GM23338 (cell line): Measurements from ENCODE around the gene PTGDR2.

Source experiments
- CREB1 ChIP-seq: fragments of 250-450 bp; sonication (Bioruptor Pico); IDR thresholded peaks from 2 replicates; pipeline ENCODE4 v1.5.0; 2020; ENCODE audit warnings: low read depth, mild to moderate bottlenecking, moderate library complexity
- CTCF ChIP-seq, 2 experiments: fragments of 200-600 bp in 1 of 2; sonication (generic) in 1 of 2; conservative IDR thresholded peaks; 2 replicates each; pipeline versions ENCODE4 v1.5.1 to v1.6.1; 2016 to 2017; ENCODE audit warnings: antibody characterized with exemption in 2 of 2, low read depth in 2 of 2, mild to moderate bottlenecking in 2 of 2, moderate library complexity in 1 of 2
- EZH2 ChIP-seq: fragments of 200-600 bp; sonication (generic); IDR thresholded peaks from one replicate; pipeline ENCODE4 v1.8.0; 2017; ENCODE audit warnings: antibody characterized with exemption, mild to moderate bottlenecking, low read depth; ENCODE audit not compliant: unreplicated experiment
- EZH2phosphoT487 ChIP-seq: fragments of 200-600 bp; sonication (generic); IDR thresholded peaks from one replicate; pipeline ENCODE4 v1.8.1; 2018; ENCODE audit warnings: antibody characterized with exemption; ENCODE audit not compliant: unreplicated experiment
- JUNB ChIP-seq: IDR thresholded peaks from one replicate; pipeline ENCODE4 v1.6.1; 2016; ENCODE audit warnings: antibody characterized with exemption; ENCODE audit not compliant: unreplicated experiment
- NANOG ChIP-seq: IDR thresholded peaks from 2 replicates; pipeline ENCODE4 v1.6.1; 2016; ENCODE audit warnings: antibody characterized with exemption, borderline replicate concordance
- POLR2AphosphoS5 ChIP-seq: IDR thresholded peaks from 2 replicates; pipeline ENCODE4 v1.6.1; 2016; ENCODE audit warnings: antibody characterized with exemption, low read depth
- REST ChIP-seq: IDR thresholded peaks from one replicate; pipeline ENCODE4 v1.6.1; 2018; ENCODE audit warnings: antibody characterized with exemption; ENCODE audit not compliant: unreplicated experiment
- STAT1 ChIP-seq: IDR thresholded peaks from one replicate; pipeline ENCODE4 v1.6.1; 2016; ENCODE audit warnings: antibody characterized with exemption; ENCODE audit not compliant: unreplicated experiment
- ZNF114 ChIP-seq: fragments of 250-450 bp; sonication (Bioruptor Pico); IDR thresholded peaks from 2 replicates; pipeline ENCODE4 v1.5.0; 2020; ENCODE audit warnings: mild to moderate bottlenecking, moderate library complexity
- ZNF331 ChIP-seq: fragments of 250-450 bp; sonication (Bioruptor Pico); IDR thresholded peaks from 2 replicates; pipeline ENCODE4 v1.5.0; 2020; ENCODE audit warnings: low read depth, mild to moderate bottlenecking, moderate library complexity

DNA sequence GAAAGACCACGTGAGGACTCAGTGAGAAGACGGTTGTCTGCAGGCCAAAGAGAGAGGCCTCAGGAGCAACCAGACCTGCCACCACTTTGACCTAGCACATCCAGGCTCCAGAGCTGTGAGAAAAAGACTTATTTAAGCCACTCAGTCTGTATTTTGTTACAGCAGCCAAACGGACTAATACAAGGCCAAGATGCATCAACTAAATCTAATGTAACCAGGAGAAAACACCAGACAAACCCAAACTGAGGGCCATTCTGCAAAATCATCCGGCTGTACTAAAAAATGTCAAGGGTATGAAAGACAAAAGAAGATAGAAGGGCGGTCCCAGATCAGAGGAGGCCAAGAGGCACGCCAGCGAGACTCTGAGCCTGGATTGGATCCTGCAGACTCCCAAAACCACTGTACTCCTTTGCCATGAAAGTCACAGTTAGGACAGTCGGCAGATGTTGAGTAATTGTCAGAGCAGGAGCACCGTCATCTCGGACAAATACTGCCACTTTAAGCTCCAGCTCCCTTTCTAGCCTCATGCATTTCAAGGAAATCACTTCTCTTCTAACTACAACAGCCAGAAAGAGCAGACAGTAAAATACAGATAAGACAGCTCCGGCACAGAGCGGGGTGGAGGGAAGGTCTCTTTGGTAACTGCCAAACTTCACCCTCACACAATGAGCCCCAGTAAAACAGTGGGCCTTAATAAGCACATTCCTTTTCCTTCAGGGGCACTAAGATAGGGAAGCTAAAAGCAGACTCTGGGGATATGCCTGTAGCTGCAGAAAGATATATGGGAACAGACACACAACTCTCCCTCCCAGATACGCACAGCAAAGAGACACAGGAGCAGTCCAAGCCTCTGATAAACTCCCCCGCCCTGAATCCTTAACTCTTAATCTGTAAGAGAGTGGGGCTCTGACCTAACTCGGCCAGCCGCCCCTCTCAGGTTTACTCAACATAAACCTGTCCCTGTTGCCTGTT lies 8.1 kb upstream of the PTGDR2 start:
- TF ChIP-seq POLR2AphosphoS5: no peak
- TF ChIP-seq JUNB: no peak
- no peak for TF ChIP-seq REST
- TF ChIP-seq EZH2: no peak
- no peak for TF ChIP-seq CTCF (conservative IDR thresholded peaks at IDR 0.05; ENCODE audit: low read depth in 2 of 2)
- TF ChIP-seq CREB1 (CRISPR knock-in tag): no peak
- TF ChIP-seq EZH2phosphoT487: no peak
- TF ChIP-seq ZNF114 (CRISPR knock-in tag): no peak
- TF ChIP-seq NANOG: no peak
- no peak for TF ChIP-seq STAT1
- TF ChIP-seq ZNF331 (CRISPR knock-in tag): no peak
